DOHH2 (cell line): ENCODE measurements around the gene HDAC11.

Experiments
- H3F3A ChIP-seq: fragments of 200-600 bp; sonication (generic), shearing (Covaris generic); 2 replicates; pipeline ENCODE4 v1.6.0; 2016; ENCODE audit warnings: antibody characterized with exemption, mild to moderate bottlenecking; ENCODE audit not compliant: control insufficient read depth, insufficient read depth
- H3K27ac ChIP-seq: fragments of 200-600 bp; sonication (generic); 2 replicates; pipeline ENCODE4 v1.5.1; 2014; ENCODE audit warnings: low read depth, mild to moderate bottlenecking, low read length, moderate library complexity
- H3K27me3 ChIP-seq: fragments of 200-600 bp; sonication (generic); 2 replicates; pipeline ENCODE4 v1.6.1; 2014; ENCODE audit warnings: mild to moderate bottlenecking, low read length, mixed read lengths; ENCODE audit not compliant: control insufficient read depth
- H3K36me3 ChIP-seq: fragments of 200-600 bp; sonication (generic); 2 replicates; pipeline ENCODE4 v1.6.1; 2014; ENCODE audit warnings: mild to moderate bottlenecking, low read length, moderate library complexity, mixed read lengths; ENCODE audit not compliant: control insufficient read depth
- H3K4me1 ChIP-seq: fragments of 200-600 bp; sonication (generic); 2 replicates; pipeline ENCODE4 v1.6.1; 2014; ENCODE audit warnings: mild to moderate bottlenecking, low read length, mixed read lengths; ENCODE audit not compliant: control insufficient read depth
- H3K4me2 ChIP-seq: fragments of 200-600 bp; sonication (generic); 2 replicates; pipeline ENCODE4 v1.6.0; 2014; ENCODE audit warnings: mild to moderate bottlenecking, low read length, moderate library complexity
- H3K4me3 ChIP-seq: fragments of 200-600 bp; sonication (generic); 2 replicates; pipeline ENCODE4 v1.5.1; 2014; ENCODE audit warnings: mild to moderate bottlenecking, low read length, mixed read lengths
- H3K79me2 ChIP-seq: fragments of 200-600 bp; sonication (generic); 2 replicates; pipeline ENCODE4 v1.6.1; 2014; ENCODE audit warnings: mild to moderate bottlenecking, low read length, mixed read lengths; ENCODE audit not compliant: control insufficient read depth
- H3K9me2 ChIP-seq: fragments of 200-600 bp; sonication (generic); replicated peaks from 2 replicates; pipeline ENCODE4 v1.6.1; 2014; ENCODE audit warnings: mild to moderate bottlenecking, low read length, mixed read lengths; ENCODE audit not compliant: control insufficient read depth
- H3K9me3 ChIP-seq: fragments of 200-600 bp; sonication (generic); 2 replicates; pipeline ENCODE4 v1.6.1; 2014; ENCODE audit warnings: antibody characterized with exemption, low read length, mixed read lengths; ENCODE audit not compliant: control insufficient read depth, insufficient read depth
- H4K20me1 ChIP-seq: fragments of 200-600 bp; sonication (generic); 2 replicates; pipeline ENCODE4 v1.6.0; 2014; ENCODE audit warnings: low read depth, mild to moderate bottlenecking, antibody characterized with exemption, low read length, moderate library complexity; ENCODE audit not compliant: control insufficient read depth, insufficient read depth
- CTCF ChIP-seq: fragments of 200-600 bp; sonication (generic); IDR thresholded peaks from one replicate; pipeline ENCODE4 v1.5.1; 2014; ENCODE audit warnings: antibody characterized with exemption, mild to moderate bottlenecking, low read depth, low read length; ENCODE audit not compliant: poor library complexity, severe bottlenecking
- EZH2phosphoT487 ChIP-seq: fragments of 200-600 bp; sonication (generic); IDR thresholded peaks from 2 replicates; pipeline ENCODE4 v1.6.1; 2017; ENCODE audit warnings: borderline replicate concordance, mild to moderate bottlenecking, antibody characterized with exemption, low read length, moderate library complexity, mixed read lengths

HDAC11 gene

GRCh38 chr3:13507570-13508339 lies 27.6 kb downstream of the HDAC11 start:
- Histone ChIP-seq H3K4me2 (no peak overlapping the region), H3K36me3 (no peaks in the 10 kb centered on the region), H3K27ac (no peak overlapping the region), H3K27me3 (no peaks in the 10 kb centered on the region), H3K4me3 (no peak overlapping the region), H3K79me2 (no peaks in the 10 kb centered on the region), H3K4me1 (no peaks in the 10 kb centered on the region), H3F3A (no peaks in the 10 kb centered on the region), H3K9me2 (no peaks in the 10 kb centered on the region), H3K9me3 (no peaks in the 10 kb centered on the region), H4K20me1 (no peaks in the 10 kb centered on the region)
- TF ChIP-seq CTCF (no peak), EZH2phosphoT487 (no peak)

GRCh38 chr3:13508496-13508895 lies 28.4 kb downstream of the HDAC11 start:
- Histone ChIP-seq H3K79me2 (no peaks in the 10 kb centered on the region), H3K4me1 (no peaks in the 10 kb centered on the region), H3K36me3 (no peaks in the 10 kb centered on the region), H3K27ac (no peak overlapping the region), H3K4me2 (no peak overlapping the region), H3K9me2 (no peaks in the 10 kb centered on the region), H3K4me3 (no peak overlapping the region), H3K9me3 (no peaks in the 10 kb centered on the region), H3K27me3 (no peaks in the 10 kb centered on the region), H3F3A (no peaks in the 10 kb centered on the region), H4K20me1 (no peaks in the 10 kb centered on the region)
- no peak for TF ChIP-seq EZH2phosphoT487
- no peak for TF ChIP-seq CTCF

GRCh38 chr3:13509059-13509815 lies 29.1 kb downstream of the HDAC11 start:
- H4K20me1 ChIP-seq: no peaks in the 10 kb centered on the region
- H3F3A ChIP-seq: no peaks in the 10 kb centered on the region
- H3K79me2 ChIP-seq: no peaks in the 10 kb centered on the region
- no peaks in the 10 kb centered on the region for H3K36me3 ChIP-seq
- no peak for TF ChIP-seq CTCF
- TF ChIP-seq EZH2phosphoT487: no peak
- H3K4me3 ChIP-seq: no peak overlapping the region
- H3K4me1 ChIP-seq: no peaks in the 10 kb centered on the region
- no peaks in the 10 kb centered on the region for H3K9me3 ChIP-seq
- H3K27ac ChIP-seq: no peak overlapping the region
- no peaks in the 10 kb centered on the region for H3K27me3 ChIP-seq
- H3K4me2 ChIP-seq: no peak overlapping the region
- H3K9me2 ChIP-seq: no peaks in the 10 kb centered on the region
